ENCODE measurements around the gene DPEP2NB. TPM values are rescaled to one million over a fixed set of nuclear protein-coding genes. Genes with fewer than 3 reads are reported as not detected.
"Not testable (repeated sequence)": the region's sequence is repeated elsewhere in the genome, so short reads cannot be mapped to it uniquely, and the experiment has no call there.

The DPEP2NB gene
- total and polyA plus RNA-seq, 2 donors (not counting 3 experiments of a cell fraction or from before 2014, with no cell fraction given): not detected

GRCh38 chr16:68031951-68032350 is 16.2 kb upstream of the DPEP2NB start:
- CTCF ChIA-PET: interaction anchor here (2.1 kb wide), 1 partner anchor 9 kb away, joined by 13 read pairs; no protein-coding TSS in a partner anchor

DNA sequence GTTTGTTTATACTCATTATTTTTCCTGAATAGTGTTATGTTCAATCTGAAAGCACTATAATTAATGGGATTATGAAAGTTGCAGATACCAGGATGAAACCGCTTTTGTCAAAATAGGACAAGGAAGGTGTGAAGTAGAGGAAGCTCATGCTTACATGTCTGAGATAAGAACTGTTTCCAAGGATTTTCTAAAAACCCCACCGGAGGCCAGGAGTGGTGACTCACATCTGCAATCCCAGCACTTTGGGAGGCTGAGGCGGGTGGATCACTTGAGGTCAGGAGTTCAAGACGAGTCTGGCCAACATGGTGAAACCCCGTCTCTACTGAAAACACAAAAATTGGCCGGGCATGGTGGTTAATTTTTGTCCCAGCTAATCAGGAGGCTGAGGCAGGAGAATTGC is 14.4 kb upstream of the DPEP2NB start:
- H2AFZ ChIP-seq (ENCODE audit: low read depth, low read length); BruUV-seq (replicated peaks); DNase-seq (ENCODE audit: low read depth, low spot score); H3K36me3 ChIP-seq (ENCODE audit: control insufficient read depth in 2 of 2, extremely low read depth in 1 of 2, insufficient read depth in 2 of 2, low read length in 2 of 2); H4K20me1 ChIP-seq (replicated peaks; ENCODE audit: control insufficient read depth, extremely low read depth, insufficient read depth, low read length); H3K9ac ChIP-seq (replicated peaks; ENCODE audit: extremely low read depth, insufficient read depth, low read length); H3K4me1 ChIP-seq (ENCODE audit: control insufficient read depth, extremely low read depth, insufficient read depth, low read length); H3K4me2 ChIP-seq (ENCODE audit: insufficient read depth, low read length); dilution Hi-C loops (cut with MboI; ENCODE audit: extremely low pct_ligation_motif_present, low sequenced_read_pairs); POLR2A ChIA-PET; H3K27me3 ChIP-seq (ENCODE audit: control insufficient read depth in 2 of 2, insufficient read depth in 2 of 2, low read length in 2 of 2); H3K27ac ChIP-seq (ENCODE audit: insufficient read depth, low read depth, low read length); H3K9me3 ChIP-seq (replicated peaks; ENCODE audit: control insufficient read depth, insufficient read depth, low read length); H3K4me3 ChIP-seq (replicated peaks in 1 of 3; ENCODE audit: insufficient read depth in 1 of 3, low read depth in 1 of 3, low read length in 3 of 3); FAIRE-seq; H3K9me1 ChIP-seq (replicated peaks; ENCODE audit: control insufficient read depth, extremely low read depth, insufficient read depth, low read length); H3K79me2 ChIP-seq (ENCODE audit: control insufficient read depth, insufficient read depth, low read length); intact Hi-C loops (cut with micrococcal nuclease): not testable (repeated sequence)
- CTCF ChIA-PET: interaction anchor here (0.9 to 4.3 kb wide), 3 partner anchors 10 to 40 kb away, joined by 3 to 28 read pairs (median 4); no protein-coding TSS in a partner anchor

More at GRCh38 chr16:68031951-68032350, 16.2 kb upstream of the DPEP2NB start:
- no peaks in the 10 kb centered on the region for H4K20me1 ChIP-seq (replicated peaks; ENCODE audit: control insufficient read depth, extremely low read depth, insufficient read depth, low read length)
- no peak overlapping the region for H3K4me3 ChIP-seq (replicated peaks in 1 of 3; ENCODE audit: insufficient read depth in 1 of 3, low read depth in 1 of 3, low read length in 3 of 3)
- no peak overlapping the region for H3K27ac ChIP-seq (ENCODE audit: insufficient read depth, low read depth, low read length)
- no peak overlapping the region for H2AFZ ChIP-seq (ENCODE audit: low read depth, low read length)
- no peak for DNase-seq (ENCODE audit: low read depth, low spot score)
- no peak overlapping the region for H3K4me2 ChIP-seq (ENCODE audit: insufficient read depth, low read length)
- dilution Hi-C loops (cut with MboI; ENCODE audit: extremely low pct_ligation_motif_present, low sequenced_read_pairs) (no loop called here), intact Hi-C loops (cut with micrococcal nuclease) (no loop called here)
- FAIRE-seq: no peak
- POLR2A ChIA-PET: no interaction called here
- H3K36me3 ChIP-seq (ENCODE audit: control insufficient read depth in 2 of 2, extremely low read depth in 1 of 2, insufficient read depth in 2 of 2, low read length in 2 of 2): peaks cover 0 to 5% of the 10 kb centered on the region in 2 experiments
- no peaks in the 10 kb centered on the region for H3K9me1 ChIP-seq (replicated peaks; ENCODE audit: control insufficient read depth, extremely low read depth, insufficient read depth, low read length)
- H3K4me1 ChIP-seq (ENCODE audit: control insufficient read depth, extremely low read depth, insufficient read depth, low read length): no peaks in the 10 kb centered on the region
- no peak for TF ChIP-seq MYC (IDR thresholded peaks at IDR 0.05; ENCODE audit: low read depth, low read length)
- TF ChIP-seq JUN (IDR thresholded peaks at IDR 0.05; ENCODE audit: borderline replicate concordance, insufficient read depth, insufficient read length, low read depth): no peak
- no peak for TF ChIP-seq FOS (IDR thresholded peaks at IDR 0.05; ENCODE audit: borderline replicate concordance, insufficient read depth, low read length)
- TF ChIP-seq, protein P1, sequence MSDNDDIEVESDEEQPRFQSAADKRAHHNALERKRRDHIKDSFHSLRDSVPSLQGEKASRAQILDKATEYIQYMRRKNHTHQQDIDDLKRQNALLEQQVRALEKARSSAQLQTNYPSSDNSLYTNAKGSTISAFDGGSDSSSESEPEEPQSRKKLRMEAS (IDR thresholded peaks at IDR 0.05; ENCODE audit: insufficient read depth, insufficient read length): no peak
- no peak for TF ChIP-seq POLR2A (IDR thresholded peaks at IDR 0.05; ENCODE audit: low read depth, low read length)
- TF ChIP-seq, protein P2, sequence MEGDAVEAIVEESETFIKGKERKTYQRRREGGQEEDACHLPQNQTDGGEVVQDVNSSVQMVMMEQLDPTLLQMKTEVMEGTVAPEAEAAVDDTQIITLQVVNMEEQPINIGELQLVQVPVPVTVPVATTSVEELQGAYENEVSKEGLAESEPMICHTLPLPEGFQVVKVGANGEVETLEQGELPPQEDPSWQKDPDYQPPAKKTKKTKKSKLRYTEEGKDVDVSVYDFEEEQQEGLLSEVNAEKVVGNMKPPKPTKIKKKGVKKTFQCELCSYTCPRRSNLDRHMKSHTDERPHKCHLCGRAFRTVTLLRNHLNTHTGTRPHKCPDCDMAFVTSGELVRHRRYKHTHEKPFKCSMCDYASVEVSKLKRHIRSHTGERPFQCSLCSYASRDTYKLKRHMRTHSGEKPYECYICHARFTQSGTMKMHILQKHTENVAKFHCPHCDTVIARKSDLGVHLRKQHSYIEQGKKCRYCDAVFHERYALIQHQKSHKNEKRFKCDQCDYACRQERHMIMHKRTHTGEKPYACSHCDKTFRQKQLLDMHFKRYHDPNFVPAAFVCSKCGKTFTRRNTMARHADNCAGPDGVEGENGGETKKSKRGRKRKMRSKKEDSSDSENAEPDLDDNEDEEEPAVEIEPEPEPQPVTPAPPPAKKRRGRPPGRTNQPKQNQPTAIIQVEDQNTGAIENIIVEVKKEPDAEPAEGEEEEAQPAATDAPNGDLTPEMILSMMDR (IDR thresholded peaks at IDR 0.05; ENCODE audit: extremely low read depth in 1 of 2, insufficient read depth in 1 of 2, low read depth in 1 of 2, low read length in 2 of 2): no peak
- no peak for TF ChIP-seq POLR2AphosphoS5 (IDR thresholded peaks at IDR 0.05; ENCODE audit: insufficient read depth, low read depth, low read length)
- TF ChIP-seq GATA2 (IDR thresholded peaks at IDR 0.05; ENCODE audit: insufficient read depth, insufficient read length, low read depth, low read length): no peak
- TF ChIP-seq EZH2 (IDR thresholded peaks at IDR 0.05; ENCODE audit: borderline replicate concordance, low read depth, low read length, severe bottlenecking): no peak
- BruUV-seq (replicated peaks): no TSS peak
- no peaks in the 10 kb centered on the region for H3K9me3 ChIP-seq (replicated peaks; ENCODE audit: control insufficient read depth, insufficient read depth, low read length)
- no peak overlapping the region for H3K9ac ChIP-seq (replicated peaks; ENCODE audit: extremely low read depth, insufficient read depth, low read length)
- no peaks in the 10 kb centered on the region for H3K27me3 ChIP-seq (ENCODE audit: control insufficient read depth in 2 of 2, insufficient read depth in 2 of 2, low read length in 2 of 2)
- no peaks in the 10 kb centered on the region for H3K79me2 ChIP-seq (ENCODE audit: control insufficient read depth, insufficient read depth, low read length)

Measured in endothelial cell of umbilical vein (primary cell).